HEK293 (cell line): Measurements from ENCODE around the gene RGS9.

ENCODE experiments used
- CTCF ChIA-PET: fragments of 350-600 bp; formaldehyde crosslinking; extraction: SDS; loops from one replicate; lab custom pipeline; 2021; ENCODE audit warnings: antibody characterized with exemption; lab: Yijun Ruan, JAX
- POLR2A ChIA-PET: fragments of 300-600 bp; formaldehyde crosslinking; extraction: SDS; loops from one replicate; lab custom pipeline; 2020; ENCODE audit warnings: antibody characterized with exemption, inconsistent platforms; lab: Yijun Ruan, JAX
- H3K27ac ChIP-seq: fragments of 200-500 bp; sonication (Bioruptor generic); 2 replicates; pipeline ENCODE4 v1.5.1; 2014; ENCODE audit warnings: low read depth, low read length, control low read depth, inconsistent platforms; ENCODE audit errors: extremely low read depth
- H3K36me3 ChIP-seq, 2 experiments: fragments of 200-500 bp in 1 of 2; sonication (Bioruptor generic) in 1 of 2; 1 replicate in 1 of 2; 2 replicates in 1 of 2; pipeline ENCODE4 v1.5.1; 2014 to 2017; ENCODE audit warnings: inconsistent platforms in 2 of 2, low read length in 2 of 2; ENCODE audit not compliant: control insufficient read depth in 2 of 2, insufficient read depth in 1 of 2
- H3K4me1 ChIP-seq: fragments of 200-500 bp; sonication (Bioruptor generic); 2 replicates; pipeline ENCODE4 v1.5.1; 2014; ENCODE audit warnings: mild to moderate bottlenecking, low read length, inconsistent platforms; ENCODE audit not compliant: control insufficient read depth, insufficient read depth
- H3K4me3 ChIP-seq: 2 replicates; pipeline ENCODE4 v1.5.1; 2011; ENCODE audit warnings: low read depth, mild to moderate bottlenecking, control low read depth, low read length, moderate library complexity
- H3K9me3 ChIP-seq: fragments of 200-500 bp; sonication (Bioruptor generic); 2 replicates; pipeline ENCODE4 v1.5.1; 2014; ENCODE audit warnings: low read depth, low read length, inconsistent platforms; ENCODE audit not compliant: control insufficient read depth, insufficient read depth
- RBAK ChIP-seq: fragments of 450-650 bp; formaldehyde crosslinking; IDR thresholded peaks from 2 replicates; pipeline ENCODE4 v1.5.1; 2016; ENCODE audit warnings: missing biosample characterization, missing genetic modification characterization
- SP3 ChIP-seq: fragments of 450-650 bp; formaldehyde crosslinking; IDR thresholded peaks from 2 replicates; pipeline ENCODE4 v1.5.1; 2016; ENCODE audit warnings: missing biosample characterization, missing genetic modification characterization
- YY1 ChIP-seq: fragments of 450-650 bp; formaldehyde crosslinking; IDR thresholded peaks from 2 replicates; pipeline ENCODE4 v1.5.1; 2018; ENCODE audit warnings: missing biosample characterization, missing genetic modification characterization
- ZBTB17 ChIP-seq: fragments of 450-650 bp; formaldehyde crosslinking; IDR thresholded peaks from 2 replicates; pipeline ENCODE4 v1.5.1; 2016; ENCODE audit warnings: missing biosample characterization, missing genetic modification characterization
- ZBTB7A ChIP-seq: fragments of 450-650 bp; formaldehyde crosslinking; IDR thresholded peaks from 2 replicates; pipeline ENCODE4 v1.5.1; 2016; ENCODE audit warnings: low read depth, missing biosample characterization, missing genetic modification characterization
- ZFP37 ChIP-seq: fragments of 450-650 bp; formaldehyde crosslinking; IDR thresholded peaks from 2 replicates; pipeline ENCODE4 v1.5.1; 2016; ENCODE audit warnings: missing biosample characterization, missing genetic modification characterization
- ZNF121 ChIP-seq: fragments of 450-650 bp; formaldehyde crosslinking; IDR thresholded peaks from 2 replicates; pipeline ENCODE4 v1.5.1; 2016; ENCODE audit warnings: missing biosample characterization, missing genetic modification characterization
- ZNF133 ChIP-seq: fragments of 450-650 bp; formaldehyde crosslinking; IDR thresholded peaks from 2 replicates; pipeline ENCODE4 v1.5.1; 2016; ENCODE audit warnings: missing biosample characterization, missing genetic modification characterization
- ZNF155 ChIP-seq: fragments of 450-650 bp; formaldehyde crosslinking; IDR thresholded peaks from 2 replicates; pipeline ENCODE4 v1.5.1; 2016; ENCODE audit warnings: missing biosample characterization, missing genetic modification characterization
- ZNF221 ChIP-seq: fragments of 450-650 bp; formaldehyde crosslinking; IDR thresholded peaks from 2 replicates; pipeline ENCODE4 v1.5.1; 2017; ENCODE audit warnings: missing biosample characterization, missing genetic modification characterization, borderline replicate concordance
- ZNF248 ChIP-seq: fragments of 450-650 bp; formaldehyde crosslinking; IDR thresholded peaks from 2 replicates; pipeline ENCODE4 v1.5.1; 2017; ENCODE audit warnings: missing biosample characterization, missing genetic modification characterization
- ZNF362 ChIP-seq: fragments of 450-650 bp; formaldehyde crosslinking; IDR thresholded peaks from 2 replicates; pipeline ENCODE4 v1.5.1; 2016; ENCODE audit warnings: missing biosample characterization, missing genetic modification characterization
- ZNF513 ChIP-seq: fragments of 450-650 bp; IDR thresholded peaks from 2 replicates; pipeline ENCODE4 v1.5.1; 2018; ENCODE audit warnings: missing biosample characterization, missing genetic modification characterization
- ZNF530 ChIP-seq: fragments of 450-650 bp; formaldehyde crosslinking; IDR thresholded peaks from 2 replicates; pipeline ENCODE4 v1.5.1; 2016; ENCODE audit warnings: low read depth, missing biosample characterization, missing genetic modification characterization
- ZNF560 ChIP-seq: fragments of 450-650 bp; formaldehyde crosslinking; IDR thresholded peaks from 2 replicates; pipeline ENCODE4 v1.5.1; 2017; ENCODE audit warnings: missing biosample characterization, missing genetic modification characterization, borderline replicate concordance
- ZNF654 ChIP-seq: fragments of 450-650 bp; formaldehyde crosslinking; IDR thresholded peaks from 2 replicates; pipeline ENCODE4 v1.5.1; 2016; ENCODE audit warnings: low read depth, missing biosample characterization, missing genetic modification characterization
- ZNF660 ChIP-seq: fragments of 450-650 bp; IDR thresholded peaks from 2 replicates; pipeline ENCODE4 v1.5.1; 2018; ENCODE audit warnings: missing biosample characterization, mild to moderate bottlenecking, missing genetic modification characterization
- ZNF777 ChIP-seq: fragments of 450-650 bp; formaldehyde crosslinking; IDR thresholded peaks from 2 replicates; pipeline ENCODE4 v1.5.1; 2017; ENCODE audit warnings: missing biosample characterization, missing genetic modification characterization, borderline replicate concordance
- ZNF837 ChIP-seq: fragments of 450-650 bp; formaldehyde crosslinking; IDR thresholded peaks from 2 replicates; pipeline ENCODE4 v1.5.1; 2016; ENCODE audit warnings: missing biosample characterization, missing genetic modification characterization
- ZSCAN23 ChIP-seq: fragments of 450-650 bp; formaldehyde crosslinking; IDR thresholded peaks from 2 replicates; pipeline ENCODE4 v1.5.1; 2016; ENCODE audit warnings: missing biosample characterization, missing genetic modification characterization

RGS9 gene

GRCh38 chr17:65271296-65271695 is 134.1 kb downstream of the RGS9 start:
- no peaks in the 10 kb centered on the region for H3K4me1 ChIP-seq
- CTCF ChIA-PET = no interaction called here
- no peak for TF ChIP-seq ZNF777 (tag by site-specific recombination)
- TF ChIP-seq ZBTB7A (tag by site-specific recombination) = no peak
- TF ChIP-seq ZFP37 = no peak
- TF ChIP-seq ZNF530 (tag by site-specific recombination) = no peak
- TF ChIP-seq ZSCAN23 (tag by site-specific recombination) = no peak
- no peak for TF ChIP-seq ZNF660
- TF ChIP-seq SP3 (tag by site-specific recombination) = no peak
- no peak for TF ChIP-seq RBAK (tag by site-specific recombination)
- TF ChIP-seq ZNF221 = no peak
- TF ChIP-seq ZNF121 (tag by site-specific recombination) = no peak
- no peak for TF ChIP-seq ZNF560 (tag by site-specific recombination)
- no peak for TF ChIP-seq ZNF362 (tag by site-specific recombination)
- TF ChIP-seq ZNF513 (tag by site-specific recombination) = no peak
- no peak for TF ChIP-seq ZNF133 (tag by site-specific recombination)
- no peak for TF ChIP-seq ZNF837
- no peak for TF ChIP-seq YY1
- no peak for TF ChIP-seq ZNF654
- no peak for TF ChIP-seq ZBTB17 (tag by site-specific recombination)
- no peak for TF ChIP-seq ZNF155
- TF ChIP-seq ZNF248 (tag by site-specific recombination) = no peak
- TF ChIP-seq, all 188 proteins: peak for 0
- no peak overlapping the region for H3K4me3 ChIP-seq
- H3K27ac ChIP-seq = no peak overlapping the region
- H3K9me3 ChIP-seq = no peaks in the 10 kb centered on the region
- POLR2A ChIA-PET = no interaction called here
- H3K36me3 ChIP-seq = no peaks in the 10 kb centered on the region
